HuH-7.5 (cell line): ENCODE results near the gene MGAT5.

Experiments used
- DNase-seq: peaks from one replicate; pipeline ENCODE4 v3.0.0; 2011; ENCODE audit warnings: low spot score

The MGAT5 gene

DNA sequence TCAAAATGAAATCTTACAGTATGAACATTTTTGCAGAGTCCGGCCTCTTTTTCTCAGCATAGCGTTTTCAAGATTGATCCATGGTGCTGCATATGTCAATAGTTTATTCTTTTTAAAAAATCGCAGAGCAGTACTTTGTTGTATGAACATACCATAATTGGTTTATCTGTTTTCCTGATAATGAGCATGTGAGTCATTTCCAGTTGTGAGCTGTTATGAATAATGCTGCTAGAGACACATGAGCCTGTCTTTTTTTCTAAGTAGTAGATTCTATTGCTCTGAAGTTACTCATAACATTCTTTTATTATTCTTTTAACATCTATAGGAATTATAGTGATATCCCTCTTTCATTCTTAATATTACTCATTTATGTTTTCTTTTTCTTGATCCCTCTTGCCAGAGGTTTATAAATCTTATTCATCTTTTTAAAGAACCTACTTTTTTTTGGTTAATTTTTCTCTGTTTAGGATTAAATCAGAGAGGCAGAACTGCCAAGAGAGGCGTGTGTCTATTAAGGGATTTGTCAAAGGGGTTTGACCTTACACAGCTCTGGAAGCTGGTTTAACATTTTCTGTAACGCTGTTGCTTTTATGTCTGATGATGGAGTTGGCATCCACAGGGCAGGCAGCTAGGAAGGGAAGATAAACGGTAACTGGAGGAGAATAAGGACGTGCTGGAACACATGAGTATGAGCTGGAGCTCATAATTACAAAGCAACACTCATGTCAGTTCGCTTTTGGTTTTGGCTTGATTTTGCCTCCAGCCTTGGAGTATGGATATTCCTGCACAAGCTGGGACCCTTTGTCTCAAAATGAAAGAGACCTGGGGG is 47.4 kb downstream of the MGAT5 start:
- DNase-seq, result no peak

DNA sequence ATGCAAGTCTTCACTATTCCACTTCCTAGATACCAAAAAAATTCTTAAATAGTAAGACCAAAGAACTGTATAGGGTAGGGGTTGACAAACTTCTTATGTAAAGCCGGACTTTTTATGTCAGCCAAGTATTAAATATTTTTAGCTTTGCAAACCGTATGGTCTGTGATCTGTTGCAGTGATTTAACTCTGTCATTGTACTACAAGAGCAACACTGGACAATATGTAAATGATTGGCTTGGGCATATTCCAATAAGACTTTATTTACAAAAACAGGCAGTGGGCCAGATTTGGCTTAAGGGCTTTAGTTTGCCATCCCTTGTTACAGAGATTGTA is 48.0 kb downstream of the MGAT5 start:
- no peak for DNase-seq

DNA sequence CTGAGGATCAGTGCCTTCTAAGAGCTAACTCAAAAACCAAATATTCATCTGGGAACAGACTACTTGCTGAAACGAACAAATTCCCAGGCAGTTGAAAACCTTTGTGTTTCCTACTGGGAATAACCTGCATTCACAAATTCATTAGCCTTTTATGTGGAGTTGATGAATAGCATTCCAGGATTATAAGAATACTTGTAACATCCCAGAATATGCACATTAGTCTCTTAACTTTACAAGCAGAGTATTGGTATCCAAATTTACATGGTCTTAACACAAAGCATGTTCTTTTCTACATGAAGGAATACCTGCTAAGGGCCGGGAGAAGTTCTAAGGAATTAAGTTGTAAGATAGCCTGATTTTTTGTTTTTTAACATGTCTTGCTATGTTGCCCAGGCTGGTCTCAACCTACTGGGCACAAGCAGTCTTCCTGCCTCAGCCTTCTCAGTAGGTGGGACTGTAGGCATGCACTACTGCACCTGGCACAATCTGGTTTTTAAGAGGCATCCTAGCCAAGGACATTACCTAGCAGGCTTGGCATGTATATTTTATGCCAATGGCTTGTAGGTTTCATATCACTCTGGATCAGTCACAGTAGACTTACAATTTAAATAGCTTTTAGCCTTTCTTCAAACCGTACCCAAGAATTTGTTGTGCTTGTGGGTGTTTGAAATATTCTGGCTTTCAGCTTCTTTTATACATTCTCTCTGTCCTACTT is 50.7 kb downstream of the MGAT5 start:
- no peak for DNase-seq

- DNase-seq, result no peak
Measured at GRCh38 chr2:134305109-134305491, 51.2 kb downstream of the MGAT5 start.

- DNase-seq, result no peak
Measured at GRCh38 chr2:134306521-134306920, 52.6 kb downstream of the MGAT5 start.

GRCh38 chr2:134307334-134307733 is 53.5 kb downstream of the MGAT5 start:
- DNase-seq, result no peak

DNA sequence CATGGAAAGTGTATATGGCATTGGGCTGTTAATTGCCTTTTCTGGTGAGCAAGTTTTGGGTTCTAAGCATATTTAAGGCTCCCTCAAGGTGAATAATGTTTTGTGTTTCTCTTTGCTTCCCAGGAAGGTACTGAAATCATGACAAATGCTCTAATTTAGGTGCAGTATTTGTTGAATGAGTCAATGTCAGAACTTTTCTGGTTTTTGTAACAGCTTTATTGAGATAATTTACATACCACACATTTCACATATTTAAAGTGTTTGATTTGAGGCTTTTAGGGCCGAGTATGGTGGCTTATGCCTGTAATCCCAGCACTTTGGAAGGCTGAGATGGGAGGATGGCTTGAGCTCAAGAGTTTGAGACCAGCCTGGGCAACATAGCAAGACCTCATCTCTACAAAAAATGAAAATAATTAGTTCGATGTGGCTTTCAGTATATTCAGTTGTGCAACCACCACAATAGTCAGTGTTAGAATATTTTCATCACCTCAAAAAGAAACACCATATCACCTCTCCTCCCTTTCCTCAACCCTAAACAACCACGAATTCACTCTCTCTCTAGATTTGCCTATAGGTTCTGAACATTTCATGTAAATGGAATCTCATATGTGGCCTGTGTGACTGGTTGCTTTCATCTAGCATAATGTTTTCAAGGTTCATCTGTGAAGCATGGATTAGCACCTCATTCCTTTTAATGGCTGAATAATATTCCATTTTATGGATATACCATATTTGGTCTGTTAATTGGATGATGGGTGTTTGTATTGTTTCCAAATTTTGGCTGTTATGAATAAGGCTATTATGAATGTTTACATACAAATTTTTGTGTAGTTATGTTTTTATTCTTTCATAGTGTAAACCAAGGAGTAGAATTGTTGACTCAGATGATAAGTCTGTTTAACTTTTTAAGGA is 54.9 kb downstream of the MGAT5 start:
- no peak for DNase-seq

DNA sequence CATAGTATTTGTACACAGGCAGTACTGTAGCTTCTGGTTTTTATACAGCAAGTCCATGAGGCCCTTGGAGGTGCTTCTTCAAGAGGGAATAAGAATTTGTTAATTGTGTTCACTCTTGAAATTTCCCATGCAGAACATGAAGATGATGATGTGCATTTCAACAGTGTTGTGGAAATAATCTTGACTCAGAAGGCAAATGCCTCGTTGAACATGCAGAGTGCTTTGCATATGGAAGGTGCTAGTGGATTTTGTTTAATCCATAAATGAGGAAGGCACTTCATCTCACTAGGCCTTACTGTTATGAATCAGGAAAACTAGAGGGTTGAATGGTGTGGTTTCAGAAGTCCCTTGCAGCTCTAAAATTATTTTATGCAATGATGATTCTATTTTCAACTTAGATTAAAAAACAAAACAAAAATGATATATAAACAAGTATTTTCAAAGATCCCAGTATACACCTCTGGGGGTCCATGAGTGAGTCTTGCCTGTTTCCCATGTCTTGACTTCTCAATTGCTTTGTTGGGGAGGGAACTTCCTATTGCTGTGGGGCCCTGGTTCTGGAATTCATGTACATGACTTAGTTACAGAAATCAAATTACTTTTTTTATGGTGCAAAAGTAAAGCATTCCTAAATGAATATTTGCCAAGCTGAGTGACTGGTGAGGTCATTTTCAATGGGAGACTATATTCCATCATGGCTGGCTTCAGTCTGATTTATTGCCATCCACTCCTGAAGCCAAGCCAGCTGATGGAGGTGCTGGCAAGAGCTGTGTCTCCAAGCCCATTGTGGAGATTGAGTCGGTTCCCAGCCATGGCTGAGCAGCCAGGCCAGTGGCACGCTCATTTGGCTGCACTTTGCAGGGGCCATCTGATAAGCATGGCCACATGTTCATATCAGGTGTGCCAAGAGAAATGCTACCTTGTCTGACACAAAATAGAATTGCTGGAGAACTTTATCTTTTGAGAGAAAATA is 56.5 kb downstream of the MGAT5 start:
- no peak for DNase-seq

- DNase-seq, result no peak
Measured at GRCh38 chr2:134312482-134312881, 58.6 kb downstream of the MGAT5 start.

DNA sequence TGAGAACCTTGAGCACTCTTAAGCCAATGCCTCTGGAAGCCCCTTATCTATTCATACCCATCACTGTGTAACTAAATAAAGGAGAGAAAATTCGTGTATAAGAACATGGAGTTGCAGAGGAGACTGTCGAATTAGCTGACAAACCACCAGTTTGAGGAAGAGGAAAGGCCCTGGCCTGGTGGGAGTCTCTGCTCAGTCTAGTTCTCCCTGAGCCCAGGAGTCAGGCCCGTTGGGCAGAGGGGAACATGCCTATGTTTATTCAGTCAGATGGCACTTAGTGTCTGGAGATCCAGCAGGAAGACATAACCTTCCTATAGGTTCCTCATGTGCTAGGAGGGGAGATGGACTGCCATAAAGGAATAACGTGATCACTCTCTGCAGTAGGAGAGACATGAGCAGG is 60.3 kb downstream of the MGAT5 start:
- DNase-seq, result no peak

- no peak for DNase-seq
Measured at GRCh38 chr2:134314681-134315368, 61.0 kb downstream of the MGAT5 start.

GRCh38 chr2:134315471-134315870 is 61.6 kb downstream of the MGAT5 start:
- no peak for DNase-seq

- DNase-seq, result no peak
Measured at GRCh38 chr2:134319596-134320254, 65.9 kb downstream of the MGAT5 start.

- no peak for DNase-seq
Measured at GRCh38 chr2:134320930-134321329, 67.1 kb downstream of the MGAT5 start.

DNA sequence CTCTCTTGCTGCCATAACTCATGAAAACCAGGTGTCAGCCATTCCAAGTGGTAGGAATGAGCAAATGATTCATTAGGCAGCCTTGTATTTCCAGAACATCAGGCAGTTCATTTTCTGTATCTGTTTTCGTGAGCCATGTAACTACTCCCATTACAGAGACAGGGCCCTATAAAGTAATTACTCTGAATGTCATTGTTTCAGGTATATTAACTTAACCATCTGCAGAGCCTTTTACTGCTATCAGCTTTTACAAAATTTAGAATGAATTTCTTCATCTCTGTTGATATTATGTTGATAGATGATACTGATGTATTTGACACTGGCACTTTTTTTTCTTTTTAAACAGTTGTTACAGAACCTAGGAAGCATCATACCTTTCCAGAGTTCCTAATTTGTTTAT is 69.9 kb downstream of the MGAT5 start:
- no peak for DNase-seq

- no peak for DNase-seq
Measured at GRCh38 chr2:134324430-134324829, 70.6 kb downstream of the MGAT5 start.

DNA sequence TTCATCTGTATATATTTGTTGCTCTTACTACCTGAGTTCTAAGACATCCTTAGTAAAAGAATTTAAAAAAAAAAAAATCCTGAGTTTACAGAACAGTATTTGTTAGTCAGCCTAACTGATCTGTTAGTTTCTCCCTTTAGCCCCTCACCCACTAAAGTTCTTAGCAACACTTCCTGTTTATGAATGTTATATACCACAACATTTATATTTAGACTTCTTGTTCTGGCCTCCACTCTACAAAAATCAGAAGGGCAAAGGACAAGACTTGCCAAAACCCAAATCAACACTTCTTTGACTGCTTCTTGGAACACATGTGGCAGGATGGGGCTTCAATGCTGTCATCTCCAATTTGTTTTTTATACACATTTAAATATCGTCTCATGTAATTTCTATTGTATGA is 71.1 kb downstream of the MGAT5 start:
- no peak for DNase-seq

- no peak for DNase-seq
Measured at GRCh38 chr2:134325696-134326095, 71.8 kb downstream of the MGAT5 start.

DNA sequence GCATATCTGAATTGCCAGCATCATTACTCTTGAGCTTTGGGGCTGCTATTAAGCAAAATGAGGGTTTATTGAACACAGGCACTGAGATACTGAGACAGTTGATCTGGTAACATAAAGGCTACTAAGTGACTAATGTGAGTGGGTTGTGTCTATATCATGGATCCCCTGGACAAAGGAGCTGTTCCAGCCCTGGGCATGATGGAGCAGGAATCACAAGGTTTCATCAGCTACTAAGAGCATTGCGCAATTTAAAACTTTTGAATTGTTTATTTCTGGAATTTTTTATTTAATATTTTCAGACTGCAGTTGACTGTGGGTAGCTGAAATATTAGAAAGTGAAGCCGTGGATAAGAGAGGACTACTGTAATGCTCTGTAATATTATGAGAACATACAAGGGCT is 73.5 kb downstream of the MGAT5 start:
- DNase-seq, result no peak

- no peak for DNase-seq
Measured at GRCh38 chr2:134331081-134331480, 77.2 kb downstream of the MGAT5 start.
